Panc1 (cell line): ENCODE data around the gene CSF3R. TPM values are rescaled to one million over a fixed set of nuclear protein-coding genes. Genes with fewer than 3 reads are reported as not detected.

Source experiments
- ATAC-seq: fragments of 200-7000 bp; cut with Tn5 transposase; 2 replicates; pipeline ENCODE4 v1.9.1; 2020; ENCODE audit warnings: mild to moderate bottlenecking, moderate library complexity
- BruUV-seq: library from RNA; stranded (reverse); fragments of 400-500 nt; replicated peaks from 2 replicates; lab custom pipeline; 2021; lab: Mats Ljungman, UMichigan
- CTCF ChIA-PET: fragments of 300-600 bp; sonication (Branson Sonifier 250); formaldehyde crosslinking; loops from one replicate; lab custom pipeline; 2022; ENCODE audit warnings: antibody characterized with exemption; lab: Charles Lee
- POLR2A ChIA-PET: fragments of 300-600 bp; sonication (Branson Sonifier 250); formaldehyde crosslinking; loops from one replicate; lab custom pipeline; 2022; ENCODE audit warnings: antibody characterized with exemption; lab: Charles Lee
- DNase-seq: peaks from one replicate; pipeline ENCODE4 v3.0.0-alpha.2; 2010; ENCODE audit warnings: low read depth, low spot score
- H3K27ac ChIP-seq: 2 replicates; pipeline ENCODE4 v1.5.1; 2011; ENCODE audit warnings: mild to moderate bottlenecking, low read length, inconsistent platforms
- H3K27me3 ChIP-seq: fragments of 200-500 bp; sonication (Bioruptor generic); 2 replicates; pipeline ENCODE4 v1.6.0; 2014; ENCODE audit warnings: low read length, inconsistent platforms; ENCODE audit not compliant: control insufficient read depth, insufficient read depth
- H3K36me3 ChIP-seq: fragments of 200-500 bp; sonication (Bioruptor generic); 2 replicates; pipeline ENCODE4 v1.5.1; 2014; ENCODE audit warnings: inconsistent platforms, mild to moderate bottlenecking, low read length, moderate library complexity; ENCODE audit not compliant: control insufficient read depth, insufficient read depth
- H3K4me1 ChIP-seq: 2 replicates; pipeline ENCODE4 v1.5.1; 2011; ENCODE audit warnings: inconsistent platforms, mild to moderate bottlenecking, low read length, moderate library complexity; ENCODE audit not compliant: control insufficient read depth, insufficient read depth
- H3K4me3 ChIP-seq, 2 experiments: 2 replicates each; pipeline ENCODE4 v1.5.1; 2011 to 2012; ENCODE audit warnings: low read depth in 2 of 2, low read length in 2 of 2, mild to moderate bottlenecking in 2 of 2, inconsistent platforms in 1 of 2, moderate library complexity in 1 of 2
- H3K9me3 ChIP-seq: fragments of 200-500 bp; sonication (Bioruptor generic); 2 replicates; pipeline ENCODE4 v1.5.1; 2014; ENCODE audit warnings: low read depth, mild to moderate bottlenecking, inconsistent platforms, low read length, moderate library complexity; ENCODE audit not compliant: control insufficient read depth, insufficient read depth
- CTCF ChIP-seq: fragments of 450-650 bp; IDR thresholded peaks from 2 replicates; pipeline ENCODE4 v1.5.1; 2017; ENCODE audit warnings: mild to moderate bottlenecking
- POLR2AphosphoS5 ChIP-seq: IDR thresholded peaks from 2 replicates; pipeline ENCODE4 v1.6.1; 2012; ENCODE audit warnings: mild to moderate bottlenecking, low read depth, low read length, moderate library complexity
- REST ChIP-seq, 2 experiments: IDR thresholded peaks; 2 replicates each; pipeline ENCODE4 v1.6.1; 2011 to 2012; ENCODE audit warnings: low read depth in 2 of 2, control low read depth in 1 of 2, low read length in 1 of 2, mild to moderate bottlenecking in 1 of 2, moderate library complexity in 1 of 2; ENCODE audit not compliant: insufficient read depth in 1 of 2
- SIN3A ChIP-seq: IDR thresholded peaks from 2 replicates; pipeline ENCODE4 v1.6.1; 2012; ENCODE audit warnings: low read depth, mild to moderate bottlenecking, low read length, moderate library complexity, borderline replicate concordance; ENCODE audit not compliant: insufficient read depth
- TCF7L2 ChIP-seq: IDR thresholded peaks from 2 replicates; pipeline ENCODE4 v1.6.1; 2011; ENCODE audit warnings: mild to moderate bottlenecking, low read depth, low read length, inconsistent platforms
- in situ Hi-C: cut with HindIII; loops from 2 replicates; pipeline ENCODE4 v1.10.0; 2016; ENCODE audit warnings: low sequenced_read_pairs, low pct_unique_long_range_greater_than_20kb
- intact Hi-C: fragments of 100-400 bp; cut with micrococcal nuclease; formaldehyde crosslinking; loops from one replicate; pipeline ENCODE4 v1.10.0; 2022; ENCODE audit not compliant: unreplicated experiment
- total RNA-seq: library from RNA; stranded (reverse); gene quantifications from one replicate; pipeline ENCODE4 v1.2.1, GENCODE V29; 2021; ENCODE audit not compliant: unreplicated experiment

CSF3R gene
- total RNA-seq, 1 experiment from 2014 or later: 0.31 TPM

- DNase-seq (no peak), ATAC-seq (no peak)
- H3K27me3 ChIP-seq: no peaks in the 10 kb centered on the region
- no peak for TF ChIP-seq POLR2AphosphoS5
- TF ChIP-seq SIN3A: no peak
- no peak for TF ChIP-seq REST (IDR thresholded peaks at IDR 0.05; ENCODE audit: insufficient read depth in 1 of 2, low read depth in 2 of 2, low read length in 1 of 2)
- TF ChIP-seq TCF7L2: no peak
- no peak for TF ChIP-seq CTCF
- in situ Hi-C loops (no loop called here), intact Hi-C loops (no loop called here)
- no peaks in the 10 kb centered on the region for H3K4me1 ChIP-seq
- H3K36me3 ChIP-seq: no peaks in the 10 kb centered on the region
- no peak overlapping the region for H3K27ac ChIP-seq
- CTCF ChIA-PET: interaction anchor here (0.7 kb wide), 1 partner anchor 129 kb away, joined by 3 read pairs; no protein-coding TSS in a partner anchor
- H3K4me3 ChIP-seq: no peak overlapping the region
- H3K9me3 ChIP-seq: no peaks in the 10 kb centered on the region
- POLR2A ChIA-PET: no interaction called here
- no TSS peak for BruUV-seq
Observed at GRCh38 chr1:36475910-36476604, 6.7 kb downstream of the CSF3R start.

- intact Hi-C loops (no loop called here), in situ Hi-C loops (no loop called here)
- no peak for ATAC-seq
- H3K36me3 ChIP-seq: no peaks in the 10 kb centered on the region
- CTCF ChIA-PET: interaction anchor here (0.6 kb wide), 1 partner anchor 165 kb away, joined by 5 read pairs; no protein-coding TSS in a partner anchor
- no TSS peak for BruUV-seq
- no peak for DNase-seq
- H3K4me3 ChIP-seq: no peak overlapping the region
- POLR2A ChIA-PET: no interaction called here
- H3K4me1 ChIP-seq: no peaks in the 10 kb centered on the region
- H3K27me3 ChIP-seq: no peaks in the 10 kb centered on the region
- H3K9me3 ChIP-seq: no peaks in the 10 kb centered on the region
- H3K27ac ChIP-seq: no peak overlapping the region
- TF ChIP-seq TCF7L2 (no peak), SIN3A (no peak), CTCF (no peak), POLR2AphosphoS5 (no peak), REST (IDR thresholded peaks at IDR 0.05; ENCODE audit: insufficient read depth in 1 of 2, low read depth in 2 of 2, low read length in 1 of 2) (no peak)
Observed at GRCh38 chr1:36475341-36475740, 7.4 kb downstream of the CSF3R start.
